GM06990 (cell line): ENCODE results near the gene OPRD1.

ENCODE experiments used
- DNase-seq: peaks from one replicate; pipeline ENCODE4 v3.0.0-alpha.2; 2011; ENCODE audit not compliant: insufficient read length; ENCODE audit errors: extremely low read depth
- H3K27me3 ChIP-seq: replicated peaks from 2 replicates; pipeline ENCODE4 v1.6.0; 2011; ENCODE audit warnings: low read length; ENCODE audit not compliant: control insufficient read depth, insufficient read depth
- H3K36me3 ChIP-seq: 2 replicates; pipeline ENCODE4 v1.5.1; 2011; ENCODE audit warnings: low read length; ENCODE audit not compliant: control insufficient read depth, insufficient read depth
- H3K4me3 ChIP-seq: replicated peaks from 2 replicates; pipeline ENCODE4 v1.5.1; 2011; ENCODE audit warnings: low read depth, mild to moderate bottlenecking, control low read depth, low read length
- CTCF ChIP-seq: IDR thresholded peaks from 2 replicates; pipeline ENCODE4 v1.5.1; 2011; ENCODE audit warnings: low read length, control low read depth, mild to moderate bottlenecking, inconsistent platforms; ENCODE audit not compliant: insufficient read depth, poor library complexity, severe bottlenecking

Gene OPRD1

GRCh38 chr1:28830814-28831213, 18.8 kb downstream of the OPRD1 start:
- no peak for TF ChIP-seq CTCF
- no peak for DNase-seq
- no peaks in the 10 kb centered on the region for H3K36me3 ChIP-seq
- no peaks in the 10 kb centered on the region for H3K27me3 ChIP-seq
- no peak overlapping the region for H3K4me3 ChIP-seq

DNA sequence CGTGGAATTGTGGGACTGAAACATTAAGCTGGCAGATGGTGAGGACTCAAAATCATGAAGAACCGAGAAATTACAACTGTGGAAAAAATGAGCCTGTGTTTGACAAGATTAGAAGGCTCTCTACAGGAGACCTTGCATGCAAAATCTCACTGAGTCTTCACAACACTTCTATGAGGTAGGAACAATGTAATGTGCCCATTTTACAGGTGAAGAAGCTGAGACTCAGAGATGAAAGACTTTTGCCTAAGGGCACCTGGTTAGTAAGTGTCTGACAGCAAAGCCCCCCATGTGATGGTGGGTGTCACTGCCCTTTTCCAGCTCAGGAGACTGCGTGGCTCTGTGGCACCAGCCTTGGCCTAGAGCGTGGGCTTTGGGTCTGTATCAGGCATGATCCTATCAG, 21.0 kb downstream of the OPRD1 start:
- no peak for TF ChIP-seq CTCF
- Histone ChIP-seq H3K4me3 (no peak overlapping the region), H3K27me3 (no peaks in the 10 kb centered on the region), H3K36me3 (no peaks in the 10 kb centered on the region)
- no peak for DNase-seq

GRCh38 chr1:28833381-28833780, 21.4 kb downstream of the OPRD1 start:
- Histone ChIP-seq H3K36me3 (no peaks in the 10 kb centered on the region), H3K4me3 (no peak overlapping the region), H3K27me3 (no peaks in the 10 kb centered on the region)
- no peak for TF ChIP-seq CTCF
- DNase-seq, result no peak

DNA sequence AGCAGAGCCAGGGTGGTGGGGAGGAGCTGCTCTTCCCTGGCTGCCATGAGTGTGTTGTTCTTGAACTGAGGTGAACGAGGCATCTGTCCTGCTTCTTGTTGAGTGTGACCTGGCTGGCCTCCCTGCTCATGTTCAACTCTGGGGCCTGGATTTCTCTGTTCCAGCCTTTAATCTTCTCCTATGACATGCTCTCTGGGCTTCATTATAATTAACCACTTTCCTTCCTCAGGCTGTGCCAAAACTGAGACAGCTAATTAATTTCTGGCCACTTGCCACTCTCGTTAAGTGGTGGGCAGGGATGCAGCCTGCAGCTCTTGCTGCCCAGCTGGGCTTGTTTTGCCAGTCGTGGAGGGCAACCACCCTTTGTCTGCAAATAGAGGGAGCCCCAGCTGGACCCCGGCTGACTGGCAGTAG, 23.3 kb downstream of the OPRD1 start:
- DNase-seq, result no peak
- no peaks in the 10 kb centered on the region for H3K36me3 ChIP-seq
- no peak for TF ChIP-seq CTCF

DNA sequence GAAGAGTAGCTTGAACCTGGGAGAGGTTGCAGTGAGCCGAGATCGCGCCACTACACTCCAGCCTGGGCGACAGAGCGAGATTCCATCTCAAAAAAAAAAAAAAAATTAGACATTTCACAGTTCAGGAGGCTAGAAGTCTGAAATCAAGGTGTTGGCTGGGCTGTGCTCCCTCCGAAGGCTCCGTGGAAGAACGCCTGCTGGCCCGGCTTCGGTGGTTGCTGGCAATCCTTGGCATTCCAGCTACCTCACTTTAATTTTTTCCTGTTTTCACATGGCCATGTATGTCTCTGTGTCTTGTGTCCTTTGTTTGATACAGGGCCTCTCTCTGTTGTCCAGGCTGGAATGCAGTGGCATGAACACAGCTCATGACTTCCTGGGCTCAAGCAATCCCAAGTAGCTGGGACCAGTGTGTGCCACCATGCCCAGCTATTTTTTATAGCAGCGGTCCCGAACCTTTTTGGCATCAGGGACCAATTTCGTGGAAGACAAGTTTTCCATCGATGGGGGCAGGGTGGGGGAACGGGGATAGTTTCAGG, 24.5 kb downstream of the OPRD1 start:
- TF ChIP-seq CTCF, result no peak
- Histone ChIP-seq H3K4me3 (no peak overlapping the region), H3K36me3 (no peaks in the 10 kb centered on the region), H3K27me3 (no peaks in the 10 kb centered on the region)
- DNase-seq, result no peak

More for the DNA sequence above, 23.3 kb downstream of the OPRD1 start:
- Histone ChIP-seq H3K27me3 (no peaks in the 10 kb centered on the region), H3K4me3 (no peak overlapping the region)

GRCh38 chr1:28840928-28841544, 29.1 kb downstream of the OPRD1 start:
- TF ChIP-seq CTCF, result no peak
- H3K36me3 ChIP-seq, result no peaks in the 10 kb centered on the region
- H3K4me3 ChIP-seq, result no peak overlapping the region
- no peaks in the 10 kb centered on the region for H3K27me3 ChIP-seq
- DNase-seq, result no peak
